H1 (cell line): ENCODE results near the gene PROK2. TPM values are rescaled to one million over a fixed set of nuclear protein-coding genes. Genes with fewer than 3 reads are reported as not detected.

Source experiments
- CTCF ChIA-PET: fragments of 300-600 bp; sonication (Branson Sonifier 250); formaldehyde crosslinking; loops from one replicate; lab custom pipeline; 2021; ENCODE audit not compliant: partially characterized antibody; lab: Charles Lee
- POLR2A ChIA-PET: fragments of 300-600 bp; sonication (Branson Sonifier 250); formaldehyde crosslinking; loops from one replicate; lab custom pipeline; 2021; ENCODE audit warnings: inconsistent platforms; ENCODE audit not compliant: partially characterized antibody; lab: Charles Lee
- DNase-seq, 2 experiments: peaks; one replicate each; pipeline versions ENCODE4 v3.0.0 to v3.0.0-alpha.2; 2010 to 2022; ENCODE audit warnings: low spot score in 2 of 2, low read depth in 1 of 2, mixed read lengths in 1 of 2
- FAIRE-seq: peaks from 2 replicates; lab custom pipeline; 2011; peaks lifted over from hg19 to GRCh38; lab: Jason Lieb, UNC
- H2AFZ ChIP-seq: 2 replicates; pipeline ENCODE4 v1.8.1; 2012; ENCODE audit warnings: low read length, inconsistent platforms
- H2AK5ac ChIP-seq: 2 replicates; pipeline ENCODE4 v1.6.1; 2013; ENCODE audit warnings: low read depth, low read length
- H2BK120ac ChIP-seq: replicated peaks from 2 replicates; pipeline ENCODE3; 2013; ENCODE audit warnings: low read depth, low read length, inconsistent platforms
- H2BK12ac ChIP-seq: 2 replicates; pipeline ENCODE4 v1.6.1; 2013; ENCODE audit warnings: low read depth, low read length
- H2BK15ac ChIP-seq: 2 replicates; pipeline ENCODE4 v1.6.1; 2013; ENCODE audit warnings: low read length
- H2BK20ac ChIP-seq: 2 replicates; pipeline ENCODE4 v1.6.1; 2013; ENCODE audit warnings: low read length
- H2BK5ac ChIP-seq: 2 replicates; pipeline ENCODE4 v1.6.1; 2013; ENCODE audit warnings: low read depth, low read length
- H3K14ac ChIP-seq: 2 replicates; pipeline ENCODE4 v1.6.1; 2013; ENCODE audit warnings: inconsistent platforms; ENCODE audit not compliant: insufficient read length
- H3K18ac ChIP-seq: 2 replicates; pipeline ENCODE4 v1.6.1; 2013; ENCODE audit warnings: low read length; ENCODE audit errors: extremely low read depth
- H3K23ac ChIP-seq: 2 replicates; pipeline ENCODE4 v1.6.1; 2013; ENCODE audit warnings: inconsistent platforms; ENCODE audit not compliant: insufficient read length
- H3K23me2 ChIP-seq: 2 replicates; pipeline ENCODE4 v1.6.1; 2013; ENCODE audit warnings: low read depth, low read length
- H3K27ac ChIP-seq: 2 replicates; pipeline ENCODE4 v1.6.1; 2011; ENCODE audit warnings: low read depth, low read length, inconsistent platforms
- H3K27me3 ChIP-seq, 4 experiments: replicated peaks in 1 of 4; 1 replicate in 1 of 4; 2 replicates in 3 of 4; pipeline versions ENCODE4 v1.6.1 to v1.8.1; 2011 to 2013; ENCODE audit warnings: low read length in 3 of 4, mild to moderate bottlenecking in 3 of 4, inconsistent platforms in 2 of 4, mixed read lengths in 2 of 4, moderate library complexity in 1 of 4; ENCODE audit not compliant: control insufficient read depth in 3 of 4, insufficient read depth in 3 of 4; ENCODE audit errors: extremely low read depth in 1 of 4
- H3K36me3 ChIP-seq, 4 experiments: 2 replicates each; pipeline versions ENCODE4 v1.6.1 to v1.8.1; 2011 to 2013; ENCODE audit warnings: mild to moderate bottlenecking in 4 of 4, low read length in 3 of 4, moderate library complexity in 2 of 4, control low read depth in 1 of 4, inconsistent platforms in 1 of 4; ENCODE audit not compliant: insufficient read depth in 4 of 4, control insufficient read depth in 2 of 4
- H3K4ac ChIP-seq: replicated peaks from 2 replicates; pipeline ENCODE3; 2013; ENCODE audit warnings: low read length, low read depth, mixed read lengths, inconsistent platforms; ENCODE audit not compliant: insufficient read length
- H3K4me1 ChIP-seq, 4 experiments: replicated peaks in 1 of 4; 1 replicate in 1 of 4; 2 replicates in 3 of 4; pipeline versions ENCODE4 v1.6.1 to v1.8.1; 2011 to 2013; ENCODE audit warnings: low read length in 3 of 4, inconsistent platforms in 2 of 4, mixed read lengths in 1 of 4; ENCODE audit not compliant: insufficient read depth in 4 of 4, control insufficient read depth in 3 of 4
- H3K4me2 ChIP-seq, 2 experiments: 2 replicates each; pipeline versions ENCODE4 v1.6.1 to v1.8.1; 2011 to 2013; ENCODE audit warnings: low read depth in 2 of 2, low read length in 2 of 2, control low read depth in 1 of 2, inconsistent platforms in 1 of 2, mild to moderate bottlenecking in 1 of 2; ENCODE audit not compliant: insufficient read depth in 1 of 2
- H3K4me3 ChIP-seq, 4 experiments: fragments of 200-600, 300-600 bp in 1 of 4; sonication (generic), shearing (Covaris generic), sonication (Bioruptor Twin) in 1 of 4; 2 replicates each; pipeline versions ENCODE4 v1.5.1 to v1.8.1; 2011 to 2016; ENCODE audit warnings: low read length in 4 of 4, low read depth in 3 of 4, control low read depth in 2 of 4, inconsistent platforms in 2 of 4, mild to moderate bottlenecking in 2 of 4, mixed read lengths in 1 of 4, moderate library complexity in 1 of 4; ENCODE audit not compliant: insufficient read depth in 2 of 4; ENCODE audit errors: extremely low read depth in 1 of 4
- H3K56ac ChIP-seq: replicated peaks from 2 replicates; pipeline ENCODE3; 2013; ENCODE audit warnings: low read depth, mild to moderate bottlenecking, mixed read lengths, low read length, inconsistent platforms; ENCODE audit not compliant: insufficient read length
- H3K79me1 ChIP-seq: 2 replicates; pipeline ENCODE4 v1.6.1; 2013; ENCODE audit warnings: low read depth, low read length, control low read depth
- H3K79me2 ChIP-seq, 2 experiments: 2 replicates each; pipeline versions ENCODE4 v1.6.1 to v1.8.1; 2012 to 2013; ENCODE audit warnings: low read length in 2 of 2, mild to moderate bottlenecking in 2 of 2, inconsistent platforms in 1 of 2; ENCODE audit not compliant: insufficient read depth in 2 of 2, control insufficient read depth in 1 of 2
- H3K9ac ChIP-seq, 4 experiments: replicated peaks in 1 of 4; 1 replicate in 1 of 4; 2 replicates in 3 of 4; pipeline versions ENCODE4 v1.6.1 to v1.8.1; 2011 to 2013; ENCODE audit warnings: low read depth in 3 of 4, low read length in 3 of 4, control low read depth in 2 of 4, mild to moderate bottlenecking in 2 of 4, moderate library complexity in 2 of 4, inconsistent platforms in 1 of 4; ENCODE audit errors: extremely low read depth in 1 of 4
- H3K9me3 ChIP-seq, 2 experiments: 2 replicates each; pipeline versions ENCODE4 v1.6.1 to v1.8.1; 2012 to 2013; ENCODE audit warnings: mild to moderate bottlenecking in 2 of 2, moderate library complexity in 2 of 2, control low read depth in 1 of 2, inconsistent platforms in 1 of 2, low read depth in 1 of 2, low read length in 1 of 2, mixed read lengths in 1 of 2; ENCODE audit not compliant: insufficient read depth in 2 of 2
- H4K20me1 ChIP-seq, 2 experiments: replicated peaks in 1 of 2; 2 replicates each; pipeline versions ENCODE3 to v1.8.1; 2011 to 2013; ENCODE audit warnings: inconsistent platforms in 2 of 2, low read length in 2 of 2, mild to moderate bottlenecking in 1 of 2; ENCODE audit not compliant: insufficient read depth in 2 of 2, control insufficient read depth in 1 of 2
- H4K5ac ChIP-seq: 2 replicates; pipeline ENCODE4 v1.6.1; 2013; ENCODE audit warnings: low read length, low read depth, mixed read lengths, inconsistent platforms; ENCODE audit not compliant: insufficient read length
- H4K8ac ChIP-seq: 2 replicates; pipeline ENCODE4 v1.8.0; 2013; ENCODE audit warnings: mild to moderate bottlenecking, moderate library complexity, low read length, inconsistent platforms; ENCODE audit not compliant: insufficient read depth; ENCODE audit errors: extremely low read depth
- H4K91ac ChIP-seq: replicated peaks from 2 replicates; pipeline ENCODE3; 2013; ENCODE audit warnings: low read length, mixed read lengths, inconsistent platforms; ENCODE audit not compliant: insufficient read length
- EP300 ChIP-seq, 2 experiments: IDR thresholded peaks; 1 replicate in 1 of 2; 2 replicates in 1 of 2; pipeline ENCODE4 v1.6.1; 2011 to 2012; ENCODE audit warnings: low read depth in 2 of 2, low read length in 2 of 2, mild to moderate bottlenecking in 2 of 2, borderline replicate concordance in 1 of 2, inconsistent platforms in 1 of 2, moderate library complexity in 1 of 2
- KDM4A ChIP-seq: IDR thresholded peaks from one replicate; pipeline ENCODE4 v1.7.1; 2012; ENCODE audit warnings: low read depth, mild to moderate bottlenecking, moderate library complexity, low read length, inconsistent platforms; ENCODE audit not compliant: severe bottlenecking
- RAD21 ChIP-seq, 2 experiments: IDR thresholded peaks in 1 of 2; conservative IDR thresholded peaks in 1 of 2; 2 replicates each; pipeline ENCODE4 v1.6.1; 2011; ENCODE audit warnings: low read depth in 2 of 2, low read length in 2 of 2, improper control_type of control experiment in 1 of 2, inconsistent platforms in 1 of 2, mild to moderate bottlenecking in 1 of 2, moderate library complexity in 1 of 2
- SIN3A ChIP-seq, 2 experiments: IDR thresholded peaks in 1 of 2; conservative IDR thresholded peaks in 1 of 2; 2 replicates each; pipeline ENCODE4 v1.6.1; 2011 to 2012; ENCODE audit warnings: low read length in 2 of 2, improper control_type of control experiment in 1 of 2, low read depth in 1 of 2, mild to moderate bottlenecking in 1 of 2
- WGBS, 2 experiments: shearing (Covaris generic) in 1 of 2; methylation state at CpG; one replicate each; pipeline versions ENCODE4 v1.1.6 to v1.1.7; 2013 to 2015; ENCODE audit warnings: low lambda C conversion rate in 2 of 2, mixed read lengths in 2 of 2, inconsistent platforms in 1 of 2, low coverage in 1 of 2, missing lambda C conversion rate in 1 of 2; ENCODE audit not compliant: insufficient replicate concordance in 2 of 2, insufficient coverage in 1 of 2, insufficient read length in 1 of 2; ENCODE audit errors: extremely low coverage in 1 of 2, missing lambda C conversion rate in 1 of 2; 5-methylcytosine and 5-hydroxymethylcytosine counted together
- polyA plus RNA-seq, 7 experiments: library from polyadenylated mRNA; depleted of rRNA in 3 of 7; stranded (reverse) in 5 of 7; unstranded in 2 of 7; fragments of >200 nt in 5 of 7; fragments of 200-250 nt in 2 of 7; gene quantifications; 1 replicate in 5 of 7; 2 replicates in 1 of 7; 4 replicates in 1 of 7; pipeline versions ENCODE4 v1.2.1 to v1.2.3, GENCODE V29; 2011 to 2013; ENCODE audit warnings: missing spikeins in 2 of 7, mixed read lengths in 2 of 7
- total RNA-seq: library from RNA; stranded (reverse); fragmentation: NEBNext Ultra II Directional; extraction: Animal tissue kit (Norgen Biotek cat#: 25700); gene quantifications from 2 replicates; pipeline ENCODE4 v1.2.1, GENCODE V29; 2021

The PROK2 gene
- total and polyA plus RNA-seq, 2 of the 8 experiments (the other 6 are each of a cell fraction or from before 2014, with no cell fraction given), result 0.50 to 1.8 TPM

- Histone ChIP-seq H2BK12ac (no peak overlapping the region), H3K27ac (no peak overlapping the region), H3K79me2 (no peaks in the 10 kb centered on the region), H3K79me1 (no peaks in the 10 kb centered on the region), H2BK120ac (no peak overlapping the region), H4K5ac (no peak overlapping the region), H3K4me2 (no peak overlapping the region), H3K56ac (no peak overlapping the region), H3K23me2 (peaks cover 7% of the 10 kb centered on the region; the same call in 1 of the 2 replicates), H3K14ac (no peak overlapping the region), H3K18ac (no peak overlapping the region), H3K36me3 (no peaks in the 10 kb centered on the region), H3K9me3 (no peaks in the 10 kb centered on the region), H3K9ac (no peak overlapping the region), H2BK15ac (no peak overlapping the region), H3K4me3 (no peak overlapping the region), H2BK5ac (no peak overlapping the region), H4K20me1 (no peaks in the 10 kb centered on the region), H4K91ac (no peak overlapping the region), H4K8ac (no peak overlapping the region), H3K27me3 (peaks cover 19 to 49% (median 33%) of the 10 kb centered on the region in 4 experiments), H3K23ac (no peak overlapping the region), H2AFZ (no peak overlapping the region), H2BK20ac (no peak overlapping the region), H2AK5ac (no peak overlapping the region), H3K4ac (no peak overlapping the region), H3K4me1 (peaks cover 9 to 19% (median 14%) of the 10 kb centered on the region in 4 experiments)
- TF ChIP-seq SIN3A (conservative IDR thresholded peaks at IDR 0.05 in 1 of 2, IDR thresholded peaks at IDR 0.05 in 1 of 2; ENCODE audit: low read depth in 1 of 2, low read length in 2 of 2) (no peak), EP300 (IDR thresholded peaks at IDR 0.05; ENCODE audit: borderline replicate concordance in 1 of 2, low read depth in 2 of 2, low read length in 2 of 2) (no peak), KDM4A (no peak), RAD21 (IDR thresholded peaks at IDR 0.05 in 1 of 2, conservative IDR thresholded peaks at IDR 0.05 in 1 of 2; ENCODE audit: low read depth in 2 of 2, low read length in 2 of 2) (no peak)
- 64% methylated on average over 1 of the region's 1 CpG; no CpG with 5 or more reads in 1 of the 2 experiments for WGBS, 2 experiments
- POLR2A ChIA-PET, result no interaction called here
- FAIRE-seq (no peak), DNase-seq (no peak)
- CTCF ChIA-PET, result interaction anchor here (1.7 kb wide), 1 partner anchor 53 kb away, joined by 5 read pairs; no protein-coding TSS in a partner anchor
Measured at GRCh38 chr3:71783152-71783551, 1.8 kb downstream of the PROK2 start.
